ENCODE results near the gene ERGIC1. TPM values are rescaled to one million over a fixed set of nuclear protein-coding genes. Genes with fewer than 3 reads are reported as not detected.
A peak's percentile ranks its signal among the peaks of the same experiment; 100 is the strongest.

The ERGIC1 gene
- total and polyA plus RNA-seq, 2 of the 13 experiments (the other 11 are each of a cell fraction or from before 2014, with no cell fraction given) = 78.5 to 184 TPM

GRCh38 chr5:172789687-172790495 lies 44.2 kb upstream of the ERGIC1 start (continued):
- no peak for TF ChIP-seq ZGPAT (CRISPR knock-in tag; IDR thresholded peaks at IDR 0.05)
- TF ChIP-seq ZNF75D (CRISPR knock-in tag; IDR thresholded peaks at IDR 0.05; ENCODE audit: borderline replicate concordance) = no peak
- TF ChIP-seq CBX1 (IDR thresholded peaks at IDR 0.05; ENCODE audit: low read depth) = no peak
- TF ChIP-seq TEAD3 (CRISPR knock-in tag; optimal IDR thresholded peaks at IDR 0.05; ENCODE audit: borderline replicate concordance) = peak; percentile 54
- no peak for TF ChIP-seq ZEB1 (IDR thresholded peaks at IDR 0.05; ENCODE audit: insufficient replicate concordance, low read depth)
- no peak for TF ChIP-seq MTA1 (CRISPR knock-in tag; IDR thresholded peaks at IDR 0.05; ENCODE audit: borderline replicate concordance)
- TF ChIP-seq CENPX (CRISPR knock-in tag; IDR thresholded peaks at IDR 0.05) = no peak
- TF ChIP-seq IKZF5 (CRISPR knock-in tag; IDR thresholded peaks at IDR 0.05) = 0 out of 2 replicates have a peak, but pooled peaks have one; percentile 13
- TF ChIP-seq ESRRA (CRISPR knock-in tag; IDR thresholded peaks at IDR 0.05; ENCODE audit: low read depth) = no peak
- TF ChIP-seq DDIT3 (CRISPR knock-in tag; IDR thresholded peaks at IDR 0.05) = no peak
- TF ChIP-seq MYC (CRISPR knock-in tag; IDR thresholded peaks at IDR 0.05; ENCODE audit: borderline replicate concordance) = no peak
- no peak for TF ChIP-seq ZNF644 (CRISPR knock-in tag; IDR thresholded peaks at IDR 0.05; ENCODE audit: low read depth)
- no peak for TF ChIP-seq KIAA2018 (CRISPR knock-in tag; IDR thresholded peaks at IDR 0.05; ENCODE audit: borderline replicate concordance)
- no peak for TF ChIP-seq ZMYM4 (CRISPR knock-in tag; IDR thresholded peaks at IDR 0.05)
- no peak for TF ChIP-seq TRIM24 (CRISPR knock-in tag; IDR thresholded peaks at IDR 0.05)
- no peak for TF ChIP-seq MTERF4 (CRISPR knock-in tag; IDR thresholded peaks at IDR 0.05)
